LNCAP (cell line): ENCODE data around the gene ANKLE1.

Experiments
- TF ChIP-seq, protein P1 (sequence below): fragments of 450-650 bp; IDR thresholded peaks from 2 replicates; pipeline ENCODE4 v1.5.1; 2017; ENCODE audit warnings: mild to moderate bottlenecking

The ANKLE1 gene

DNA sequence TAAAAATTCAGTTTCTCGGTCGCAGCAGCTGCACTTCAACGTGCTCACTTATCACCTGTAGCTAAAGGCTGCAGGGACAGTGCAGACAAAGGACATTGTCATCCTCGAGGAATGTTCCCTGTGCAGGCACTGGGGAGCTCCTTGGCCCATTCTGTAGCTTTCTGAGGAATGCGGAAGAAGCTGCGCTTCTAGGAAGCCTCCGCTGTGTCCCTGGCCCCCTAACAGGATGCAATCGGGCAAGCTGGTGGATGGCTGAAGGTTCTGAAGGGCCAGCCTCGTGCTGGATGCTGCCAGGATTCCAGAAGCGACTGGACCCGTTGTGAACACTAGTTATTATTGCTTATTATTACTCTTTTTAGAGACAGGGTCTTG, 44.9 kb downstream of the ANKLE1 start:
- TF ChIP-seq, protein P1, sequence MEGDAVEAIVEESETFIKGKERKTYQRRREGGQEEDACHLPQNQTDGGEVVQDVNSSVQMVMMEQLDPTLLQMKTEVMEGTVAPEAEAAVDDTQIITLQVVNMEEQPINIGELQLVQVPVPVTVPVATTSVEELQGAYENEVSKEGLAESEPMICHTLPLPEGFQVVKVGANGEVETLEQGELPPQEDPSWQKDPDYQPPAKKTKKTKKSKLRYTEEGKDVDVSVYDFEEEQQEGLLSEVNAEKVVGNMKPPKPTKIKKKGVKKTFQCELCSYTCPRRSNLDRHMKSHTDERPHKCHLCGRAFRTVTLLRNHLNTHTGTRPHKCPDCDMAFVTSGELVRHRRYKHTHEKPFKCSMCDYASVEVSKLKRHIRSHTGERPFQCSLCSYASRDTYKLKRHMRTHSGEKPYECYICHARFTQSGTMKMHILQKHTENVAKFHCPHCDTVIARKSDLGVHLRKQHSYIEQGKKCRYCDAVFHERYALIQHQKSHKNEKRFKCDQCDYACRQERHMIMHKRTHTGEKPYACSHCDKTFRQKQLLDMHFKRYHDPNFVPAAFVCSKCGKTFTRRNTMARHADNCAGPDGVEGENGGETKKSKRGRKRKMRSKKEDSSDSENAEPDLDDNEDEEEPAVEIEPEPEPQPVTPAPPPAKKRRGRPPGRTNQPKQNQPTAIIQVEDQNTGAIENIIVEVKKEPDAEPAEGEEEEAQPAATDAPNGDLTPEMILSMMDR = no peak

DNA sequence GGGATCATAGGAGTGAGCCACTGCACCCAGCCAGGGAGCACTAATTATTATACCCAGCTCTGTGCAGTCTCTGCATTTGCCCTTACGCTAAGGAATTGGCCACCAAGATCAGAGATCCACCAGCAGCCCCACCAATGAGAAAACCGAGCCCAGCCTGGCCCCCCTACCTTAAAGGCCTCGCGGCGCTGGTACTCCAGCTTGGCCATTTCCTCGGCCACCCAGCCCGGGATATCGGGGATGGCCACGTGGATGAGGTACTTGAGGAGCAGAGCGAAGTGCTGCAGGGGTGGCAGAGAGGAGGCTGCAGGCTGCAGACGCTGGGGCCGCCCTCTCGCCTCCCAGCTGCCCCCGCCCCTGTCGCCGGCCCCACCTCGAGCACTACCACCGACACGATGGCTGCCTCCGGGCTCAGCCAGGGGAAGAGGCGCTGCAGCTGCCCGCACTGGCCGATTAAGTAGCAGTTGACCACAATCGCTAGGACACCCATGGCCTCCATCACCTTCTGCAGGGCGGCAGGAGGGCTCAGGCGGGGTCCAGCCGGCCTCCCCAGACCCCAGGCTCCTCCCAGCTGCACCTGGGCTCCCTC, 45.5 kb downstream of the ANKLE1 start:
- TF ChIP-seq, protein P1 = no peak

DNA sequence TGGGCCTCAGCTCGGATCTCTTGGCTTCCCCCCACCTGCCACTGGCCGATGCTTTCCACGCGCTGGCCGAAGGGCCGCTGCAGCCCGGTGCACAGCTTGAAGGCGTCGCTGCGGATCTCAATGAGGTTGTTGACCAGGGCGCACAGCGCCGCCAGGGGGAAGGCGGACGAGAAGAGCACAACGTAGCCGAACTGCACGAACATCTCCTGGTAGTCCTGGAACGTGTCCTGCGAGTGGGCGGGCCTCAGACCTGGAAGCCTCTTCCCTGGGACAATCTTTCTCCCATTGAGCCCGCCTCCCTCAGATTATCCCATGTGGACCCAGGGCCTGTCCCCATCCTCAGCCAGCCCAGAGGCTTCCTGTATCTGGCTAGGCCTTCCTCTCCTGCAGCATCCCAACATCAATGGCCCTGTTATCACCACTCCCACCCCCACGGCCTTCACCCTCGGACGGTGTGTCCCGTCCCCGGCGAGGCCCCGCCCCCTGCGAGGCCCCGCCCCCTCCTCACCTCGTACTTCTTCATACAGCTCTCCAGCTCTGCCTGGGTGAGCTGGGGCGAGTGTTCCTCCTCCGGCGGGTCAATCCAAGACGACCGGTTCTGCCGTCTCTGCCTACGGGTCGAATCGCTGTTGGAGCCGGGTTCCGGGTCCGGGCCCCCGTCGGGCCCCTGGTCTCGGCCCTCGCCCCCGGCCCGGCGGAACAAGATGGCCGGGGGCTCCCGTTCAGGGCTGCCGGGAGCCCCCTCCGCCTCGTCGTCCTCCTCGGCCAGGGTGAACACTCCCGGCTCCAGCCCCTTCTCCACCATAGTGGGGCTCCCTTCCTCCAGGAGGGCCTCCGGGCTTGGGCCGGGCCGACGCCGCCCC, 46.2 kb downstream of the ANKLE1 start:
- TF ChIP-seq, protein P1 = peak; percentile 80

DNA sequence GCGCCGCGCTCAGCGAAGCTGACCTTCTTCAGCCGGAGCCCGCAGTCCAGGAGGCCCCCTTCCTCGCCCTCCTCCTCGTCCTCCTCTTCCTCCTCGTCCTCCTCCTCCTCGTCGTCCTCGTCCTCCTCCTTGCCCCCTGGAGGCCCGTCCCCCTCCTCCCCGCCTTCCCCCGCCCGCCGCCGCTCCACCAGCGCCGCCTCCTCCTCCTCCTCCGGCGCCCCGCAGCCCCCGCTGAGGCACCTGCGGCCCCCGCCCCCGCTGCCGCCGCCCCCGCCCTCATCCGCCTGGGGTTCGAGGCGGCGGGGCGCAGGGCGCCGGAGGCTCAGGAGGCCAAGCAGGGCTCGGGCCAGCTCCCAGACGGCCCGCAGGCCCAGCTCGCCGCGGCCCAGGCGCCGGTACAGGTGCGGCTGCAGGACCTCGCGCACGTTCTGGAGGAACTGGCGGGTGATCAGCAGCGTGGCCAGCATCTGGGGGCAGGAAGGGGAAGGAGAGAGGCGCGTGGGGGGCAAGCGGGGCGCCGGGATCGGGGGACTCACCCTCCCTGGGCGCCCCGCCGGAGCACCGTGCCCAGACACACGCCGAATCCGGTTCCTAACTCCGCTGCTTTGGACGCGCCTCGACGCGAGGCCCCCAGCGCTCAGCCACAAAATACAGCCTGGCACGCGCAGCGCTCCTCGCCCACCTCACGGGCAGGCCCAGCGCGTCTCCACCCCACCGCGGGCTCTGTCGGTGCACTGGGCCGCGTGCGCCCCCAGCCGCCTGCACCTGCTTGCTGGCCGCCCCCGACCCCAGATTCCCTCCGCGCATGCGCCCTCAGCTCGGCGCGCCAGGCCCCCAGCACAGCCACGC, 47.0 kb downstream of the ANKLE1 start:
- TF ChIP-seq, protein P1 = no peak

DNA sequence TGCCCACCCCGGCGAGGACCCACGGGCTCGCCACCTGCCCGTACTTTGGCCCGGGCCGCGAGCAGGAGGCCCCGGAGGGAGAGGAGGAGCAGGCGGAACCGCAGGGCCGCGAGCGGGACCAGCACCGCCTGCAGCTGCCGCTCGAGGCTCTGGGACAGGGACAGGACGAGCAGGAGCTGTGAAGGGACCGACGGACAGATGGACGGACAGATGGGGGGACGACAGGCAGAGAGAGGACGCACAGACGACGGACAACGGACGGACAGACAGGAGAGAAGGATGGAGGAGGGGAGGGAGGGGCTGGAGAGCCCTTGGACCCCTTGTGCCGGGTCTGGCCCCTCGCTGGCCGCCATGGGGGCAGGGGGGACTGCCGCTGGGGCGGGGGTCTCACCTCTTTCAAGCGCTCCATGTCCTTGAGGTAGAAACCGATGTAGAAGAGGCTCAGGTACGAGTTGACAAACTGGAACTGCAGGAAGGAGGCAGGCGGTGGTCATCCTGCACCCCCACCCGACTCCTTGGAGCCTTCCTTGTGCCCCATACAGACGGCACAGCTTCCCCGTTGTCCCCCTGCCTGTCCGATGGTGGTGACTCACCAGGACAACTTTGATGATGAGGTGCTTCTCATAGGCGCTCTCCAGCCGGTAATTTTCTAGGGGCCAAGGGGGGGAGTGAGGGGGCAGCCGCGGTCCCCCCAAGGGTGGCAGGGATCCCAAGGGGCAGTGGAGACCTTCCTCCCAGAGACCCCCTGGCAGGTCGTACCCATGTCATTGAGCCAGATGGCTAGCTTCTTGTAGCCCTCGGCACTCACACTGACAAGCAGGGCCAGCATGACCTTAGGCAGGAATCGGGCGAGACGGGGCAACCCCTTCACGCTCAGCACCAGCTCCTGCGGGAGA, 47.9 kb downstream of the ANKLE1 start:
- TF ChIP-seq, protein P1 = no peak

DNA sequence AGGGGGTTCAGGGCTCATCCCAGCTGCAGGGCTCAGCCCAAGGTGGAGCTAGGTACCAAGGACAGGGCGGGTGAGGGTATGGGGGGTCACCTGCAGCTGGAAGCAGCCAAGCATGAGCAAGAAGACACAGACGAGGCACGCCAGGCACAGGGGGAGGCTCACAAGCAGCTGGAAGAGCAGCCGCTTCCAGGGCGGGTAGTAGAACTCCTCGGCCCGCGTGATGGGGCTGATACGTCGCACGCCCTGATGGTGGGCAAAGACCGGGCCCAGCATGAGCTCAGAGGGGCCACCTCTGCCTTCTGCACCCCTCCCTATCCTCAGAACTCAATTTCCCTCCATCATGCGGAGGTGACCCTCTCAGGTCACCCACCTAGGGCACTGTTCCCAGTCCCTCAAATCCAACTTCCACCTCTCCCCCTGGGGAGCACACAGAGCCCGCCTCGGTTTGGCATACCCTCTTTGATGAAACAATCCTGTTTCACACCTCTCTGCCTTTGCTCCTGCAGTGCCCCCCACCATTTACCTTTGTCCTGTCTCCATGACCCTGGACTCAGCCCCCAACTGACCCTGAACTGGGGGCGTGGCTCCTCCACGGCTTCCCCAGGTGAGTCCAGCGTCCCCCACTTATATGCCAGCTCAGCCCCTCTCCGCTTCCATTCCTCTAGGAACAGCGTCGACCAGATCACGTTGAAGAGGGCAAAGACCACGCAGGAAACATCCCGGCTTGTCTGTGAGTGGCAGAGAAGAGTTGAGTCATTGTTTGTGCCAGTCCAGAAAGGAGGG, 48.8 kb downstream of the ANKLE1 start:
- TF ChIP-seq, protein P1 = no peak
